Stimulated activated naive B cell treated with anti-CD40 and anti-IgM and Interleukin-4, amounts not matched to agents 10 μg/mL and 1 μg/mL and 100 μg/mL, for 72 hours (primary cell): Measurements from ENCODE around the gene DHRS3.
A peak's percentile ranks its signal among the peaks of the same experiment; 100 is the strongest.

Experiments
- ATAC-seq, 2 donors: fragments of 150-1000 bp; cut with Tn5 transposase; replicated peaks; 2 replicates each; pipeline ENCODE4 v1.10.0; 2021; ENCODE audit warnings: moderate library complexity in 1 of 2
- DNase-seq: peaks from one replicate; pipeline ENCODE4 v3.0.0; 2021
- H3K27ac Mint-ChIP-seq: one replicate; pipeline ENCODE4 v1.8.0; 2022; ENCODE audit warnings: mild to moderate bottlenecking, mixed read lengths
- H3K27me3 Mint-ChIP-seq, 2 donors: one replicate each; pipeline ENCODE4 v1.8.0; 2022; ENCODE audit warnings: mixed read lengths in 2 of 2
- H3K36me3 Mint-ChIP-seq, 2 donors: one replicate each; pipeline ENCODE4 v1.8.0; 2022; ENCODE audit warnings: mixed read lengths in 2 of 2, mild to moderate bottlenecking in 1 of 2
- H3K4me1 Mint-ChIP-seq, 2 donors: one replicate each; pipeline ENCODE4 v1.8.0; 2022; ENCODE audit warnings: mixed read lengths in 2 of 2, mild to moderate bottlenecking in 1 of 2
- H3K4me3 Mint-ChIP-seq, 2 donors: one replicate each; pipeline ENCODE4 v1.8.0; 2022; ENCODE audit warnings: mild to moderate bottlenecking in 2 of 2, mixed read lengths in 2 of 2, moderate library complexity in 1 of 2
- H3K9me3 Mint-ChIP-seq, 2 donors: one replicate each; pipeline ENCODE4 v1.8.0; 2022; ENCODE audit warnings: mixed read lengths in 2 of 2, mild to moderate bottlenecking in 1 of 2

Gene DHRS3

GRCh38 chr1:12548279-12548972, 69.6 kb downstream of the DHRS3 start:
- no peak for DNase-seq
- Mint-ChIP-seq H3K27ac (no peak overlapping the region), H3K4me3 (no peak overlapping the region), H3K9me3 (peaks cover 0 to 2% of the 10 kb centered on the region in 2 donors), H3K27me3 (peaks cover 5% of the 10 kb centered on the region in 2 donors), H3K36me3 (no peaks in the 10 kb centered on the region), H3K4me1 (peaks cover 0 to 11% of the 10 kb centered on the region in 2 donors)
- ATAC-seq: no peak

- no peaks in the 10 kb centered on the region for H3K36me3 Mint-ChIP-seq
- H3K9me3 Mint-ChIP-seq: peaks cover 0 to 2% of the 10 kb centered on the region in 2 donors
- DNase-seq (no peak), ATAC-seq (no peak)
- no peak overlapping the region for H3K4me3 Mint-ChIP-seq
- peaks cover 5% of the 10 kb centered on the region in 2 donors for H3K27me3 Mint-ChIP-seq
- no peak overlapping the region for H3K27ac Mint-ChIP-seq
- H3K4me1 Mint-ChIP-seq: peaks cover 0 to 11% of the 10 kb centered on the region in 2 donors
These were observed 70.3 kb downstream of the DHRS3 start for GRCh38 chr1:12547586-12548225.

- ATAC-seq (no peak), DNase-seq (no peak)
- peaks cover 0 to 11% of the 10 kb centered on the region in 2 donors for H3K4me1 Mint-ChIP-seq
- no peak overlapping the region for H3K27ac Mint-ChIP-seq
- no peaks in the 10 kb centered on the region for H3K36me3 Mint-ChIP-seq
- no peak overlapping the region for H3K4me3 Mint-ChIP-seq
- H3K9me3 Mint-ChIP-seq: peaks cover 0 to 2% of the 10 kb centered on the region in 2 donors
- H3K27me3 Mint-ChIP-seq: peaks cover 9 to 11% of the 10 kb centered on the region in 2 donors
These were observed 71.0 kb downstream of the DHRS3 start for GRCh38 chr1:12546771-12547585.

- Mint-ChIP-seq H3K4me1 (peaks cover 0 to 11% of the 10 kb centered on the region in 2 donors), H3K27ac (peak overlapping the region; percentile 5), H3K27me3 (peaks cover 9 to 12% of the 10 kb centered on the region in 2 donors), H3K4me3 (no peak overlapping the region), H3K36me3 (no peaks in the 10 kb centered on the region), H3K9me3 (no peaks in the 10 kb centered on the region)
- ATAC-seq: no peak
- no peak for DNase-seq
These were observed 73.0 kb downstream of the DHRS3 start for GRCh38 chr1:12544992-12545391.

GRCh38 chr1:12544357-12544756, 73.7 kb downstream of the DHRS3 start:
- H3K27ac Mint-ChIP-seq: no peak overlapping the region
- DNase-seq (no peak), ATAC-seq (no peak)
- no peak overlapping the region for H3K4me3 Mint-ChIP-seq
- H3K9me3 Mint-ChIP-seq: no peaks in the 10 kb centered on the region
- H3K27me3 Mint-ChIP-seq: peaks cover 9 to 12% of the 10 kb centered on the region in 2 donors
- H3K4me1 Mint-ChIP-seq: peaks cover 0 to 6% of the 10 kb centered on the region in 2 donors
- H3K36me3 Mint-ChIP-seq: no peaks in the 10 kb centered on the region

DNA sequence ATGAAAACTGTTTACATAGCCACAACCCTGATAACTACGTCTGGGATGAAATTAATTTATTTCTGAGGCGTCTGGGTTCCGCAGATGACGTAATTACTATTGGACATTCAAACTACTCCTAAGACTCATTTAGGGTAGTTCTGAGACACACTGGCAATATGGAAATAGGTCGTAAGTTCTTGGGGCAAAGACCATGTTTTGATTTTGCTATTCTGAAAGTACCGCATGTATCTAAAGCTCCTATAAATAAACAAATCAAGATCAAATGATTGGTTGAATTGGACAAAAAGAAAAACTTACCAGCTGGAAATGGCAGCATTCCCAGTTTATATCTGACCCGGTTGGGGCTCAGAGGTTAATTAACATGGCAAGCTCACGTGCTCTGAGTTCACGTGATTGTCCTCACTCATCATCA, 74.3 kb downstream of the DHRS3 start:
- H3K9me3 Mint-ChIP-seq: no peaks in the 10 kb centered on the region
- H3K4me1 Mint-ChIP-seq: peaks cover 0 to 5% of the 10 kb centered on the region in 2 donors
- peaks cover 0 to 4% of the 10 kb centered on the region in 2 donors for H3K36me3 Mint-ChIP-seq
- ATAC-seq (no peak), DNase-seq (no peak)
- H3K27me3 Mint-ChIP-seq: peaks cover 9 to 12% of the 10 kb centered on the region in 2 donors
- no peak overlapping the region for H3K4me3 Mint-ChIP-seq
- no peak overlapping the region for H3K27ac Mint-ChIP-seq

- Mint-ChIP-seq H3K27me3 (peaks cover 9 to 12% of the 10 kb centered on the region in 2 donors), H3K36me3 (peaks cover 3 to 4% of the 10 kb centered on the region in 2 donors), H3K27ac (no peak overlapping the region), H3K4me1 (peaks cover 0 to 5% of the 10 kb centered on the region in 2 donors), H3K4me3 (no peak overlapping the region), H3K9me3 (no peaks in the 10 kb centered on the region)
- no peak for ATAC-seq
- no peak for DNase-seq
These were observed 75.1 kb downstream of the DHRS3 start for GRCh38 chr1:12542616-12543592.

GRCh38 chr1:12542138-12542465, 75.9 kb downstream of the DHRS3 start:
- no peak overlapping the region for H3K27ac Mint-ChIP-seq
- H3K4me3 Mint-ChIP-seq: no peak overlapping the region
- peaks cover 7% of the 10 kb centered on the region in 2 donors for H3K9me3 Mint-ChIP-seq
- ATAC-seq (no peak), DNase-seq (no peak)
- peaks cover 11% of the 10 kb centered on the region in 2 donors for H3K36me3 Mint-ChIP-seq
- peaks cover 0 to 5% of the 10 kb centered on the region in 2 donors for H3K4me1 Mint-ChIP-seq
- H3K27me3 Mint-ChIP-seq: peaks cover 7 to 9% of the 10 kb centered on the region in 2 donors

DNA sequence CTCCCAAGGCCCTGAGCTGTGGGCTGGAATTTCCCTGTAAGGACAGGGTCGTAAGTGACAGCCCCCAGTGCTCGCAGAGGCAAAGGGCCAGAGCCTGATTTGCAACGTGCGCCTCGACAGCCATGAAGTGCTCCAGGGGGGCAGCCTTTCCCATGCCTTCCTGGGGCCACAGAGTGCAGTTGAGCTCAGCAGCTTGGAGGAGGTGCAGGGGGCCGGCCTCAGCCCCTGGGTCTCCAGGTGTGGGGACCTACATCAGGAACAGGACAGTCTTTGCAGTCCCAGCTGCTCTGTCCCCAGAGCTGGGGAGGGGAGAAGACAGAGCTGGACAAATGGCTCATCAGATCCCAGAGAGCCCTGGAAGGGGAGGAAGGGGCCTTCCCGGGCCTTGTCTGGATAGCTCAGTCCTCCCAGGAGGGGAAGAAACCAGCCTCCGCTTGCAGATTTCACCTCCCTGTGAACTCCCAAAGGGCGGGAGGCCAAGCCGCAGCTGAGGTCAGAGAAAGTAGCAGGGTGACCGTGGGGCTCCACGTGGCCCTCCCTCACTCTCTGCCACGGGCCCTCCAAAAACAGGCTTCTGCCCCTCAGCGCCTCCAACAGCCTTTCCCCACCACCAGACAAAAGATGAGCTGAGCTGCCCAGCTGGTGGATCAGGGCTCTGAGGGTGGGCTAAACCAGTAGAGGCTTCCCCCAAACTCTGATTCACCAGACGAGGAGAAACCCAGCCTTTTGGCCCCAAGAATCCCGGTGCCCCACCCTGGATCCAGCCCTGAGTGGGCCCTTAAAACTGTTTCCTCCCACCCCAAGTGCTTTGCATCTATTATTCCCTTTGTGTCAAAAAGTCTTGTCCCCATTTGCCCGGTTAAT, 76.5 kb downstream of the DHRS3 start:
- Mint-ChIP-seq H3K4me1 (peaks cover 0 to 5% of the 10 kb centered on the region in 2 donors), H3K36me3 (peaks cover 15 to 17% of the 10 kb centered on the region in 2 donors), H3K27me3 (peaks cover 7 to 9% of the 10 kb centered on the region in 2 donors), H3K4me3 (no peak overlapping the region), H3K27ac (no peak overlapping the region), H3K9me3 (peaks cover 9 to 10% of the 10 kb centered on the region in 2 donors)
- no peak for ATAC-seq
- no peak for DNase-seq

GRCh38 chr1:12540580-12541273, 77.3 kb downstream of the DHRS3 start:
- H3K27me3 Mint-ChIP-seq: peaks cover 7 to 9% of the 10 kb centered on the region in 2 donors
- H3K4me3 Mint-ChIP-seq: no peak overlapping the region
- H3K9me3 Mint-ChIP-seq: peaks cover 14 to 15% of the 10 kb centered on the region in 2 donors
- no peak overlapping the region for H3K27ac Mint-ChIP-seq
- DNase-seq: no peak
- peaks cover 21 to 24% of the 10 kb centered on the region in 2 donors for H3K36me3 Mint-ChIP-seq
- H3K4me1 Mint-ChIP-seq: peaks cover 0 to 5% of the 10 kb centered on the region in 2 donors
- ATAC-seq: no peak

DNA sequence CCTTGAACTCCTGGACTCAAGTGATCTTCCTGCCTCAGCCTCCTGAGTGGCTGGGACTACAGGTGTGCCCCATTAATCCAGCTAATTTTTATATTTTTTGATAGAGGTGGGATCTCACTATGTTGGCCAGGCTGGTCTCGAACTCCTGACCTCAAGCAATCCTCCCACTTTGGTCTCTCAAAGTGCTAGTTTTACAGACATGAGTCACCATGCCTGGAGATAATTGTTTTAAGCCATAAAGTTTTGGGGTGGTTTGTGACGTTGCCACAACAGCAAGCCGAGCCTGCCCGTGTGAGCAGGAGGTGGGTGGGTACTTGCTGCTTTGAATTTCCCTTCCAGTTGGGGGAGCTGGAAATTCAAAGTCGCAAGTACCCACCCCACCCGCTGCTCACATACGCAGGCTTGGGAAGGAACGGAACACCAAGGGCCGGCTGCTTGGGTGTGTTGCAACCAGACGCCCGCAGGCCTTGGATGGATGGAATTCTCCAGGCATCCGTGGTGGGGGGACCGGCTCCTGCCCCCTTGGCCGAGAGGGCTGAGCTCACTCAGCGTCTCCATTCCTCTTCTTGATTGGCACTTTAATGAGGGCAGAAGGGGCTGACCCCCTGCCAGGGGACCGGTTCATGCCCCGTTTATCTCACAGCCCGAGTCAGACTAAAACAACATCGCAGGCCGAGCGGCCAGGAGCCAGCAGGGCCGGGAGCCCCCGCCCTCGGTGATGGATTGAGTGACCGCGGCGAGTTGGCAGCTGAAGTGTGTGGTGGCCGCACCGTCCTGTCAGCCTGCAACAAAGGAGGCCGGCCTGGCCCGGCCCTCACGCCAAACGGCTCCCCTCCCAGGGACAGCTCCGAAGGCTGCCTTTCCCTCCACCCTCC, 78.1 kb downstream of the DHRS3 start:
- peaks cover 18 to 19% of the 10 kb centered on the region in 2 donors for H3K9me3 Mint-ChIP-seq
- H3K4me1 Mint-ChIP-seq: peaks cover 0 to 5% of the 10 kb centered on the region in 2 donors
- no peak for ATAC-seq
- peaks cover 7 to 9% of the 10 kb centered on the region in 2 donors for H3K27me3 Mint-ChIP-seq
- no peak for DNase-seq
- H3K4me3 Mint-ChIP-seq: no peak overlapping the region
- H3K27ac Mint-ChIP-seq: no peak overlapping the region
- H3K36me3 Mint-ChIP-seq: peaks cover 26 to 29% of the 10 kb centered on the region in 2 donors

- Mint-ChIP-seq H3K4me3 (no peak overlapping the region), H3K36me3 (peaks cover 26 to 29% of the 10 kb centered on the region in 2 donors), H3K27ac (no peak overlapping the region), H3K9me3 (peaks cover 18 to 19% of the 10 kb centered on the region in 2 donors), H3K4me1 (peaks cover 0 to 2% of the 10 kb centered on the region in 2 donors), H3K27me3 (peaks cover 7 to 9% of the 10 kb centered on the region in 2 donors)
- no peak for DNase-seq
- no peak for ATAC-seq
These were observed 78.7 kb downstream of the DHRS3 start for GRCh38 chr1:12539320-12539704.
